ENCODE data around the gene ADARB1.

Gene ADARB1

DNA sequence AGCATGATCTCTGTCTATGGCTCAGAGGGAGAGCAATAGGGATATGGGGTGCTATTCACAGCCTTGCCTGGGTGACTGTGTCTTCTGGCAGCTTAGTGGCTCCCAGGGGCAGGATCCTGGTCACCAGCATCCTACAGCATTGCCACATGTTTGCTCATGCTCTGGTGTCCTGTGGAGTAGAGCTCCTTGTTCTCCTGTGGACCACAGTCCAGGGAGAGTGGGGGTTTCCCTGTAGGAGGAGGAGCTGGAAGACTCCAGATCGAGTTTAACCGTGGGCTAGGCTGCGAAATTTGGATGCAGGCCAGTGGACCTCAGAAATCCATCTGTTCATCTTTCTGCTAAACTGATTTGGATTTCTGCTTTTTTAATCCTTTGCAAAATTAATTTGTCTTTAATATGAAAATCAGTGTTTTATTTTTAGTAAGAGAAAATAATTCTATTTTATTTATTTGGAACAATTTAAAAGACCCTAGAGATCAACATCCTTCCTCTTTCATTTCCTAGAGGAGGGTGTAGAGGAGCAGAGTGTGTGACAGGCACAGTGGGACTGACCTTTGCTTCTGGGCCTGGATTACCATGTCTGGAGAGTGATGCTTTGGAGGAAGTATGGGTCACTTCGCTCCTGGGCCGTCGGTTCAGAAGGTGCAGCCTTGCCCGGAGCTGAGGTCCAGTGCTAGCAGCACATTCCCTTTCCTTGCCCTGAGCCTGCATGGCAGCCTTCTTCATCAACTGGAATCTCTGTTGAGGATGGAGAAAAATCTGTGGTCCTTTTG is 17.4 kb downstream of the ADARB1 start:
- DNase-seq (ENCODE audit: low read depth), result no peak
- no peak overlapping the region for H3K4me3 ChIP-seq (ENCODE audit: control insufficient read depth, low read depth, low read length)
- TF ChIP-seq, protein P1, sequence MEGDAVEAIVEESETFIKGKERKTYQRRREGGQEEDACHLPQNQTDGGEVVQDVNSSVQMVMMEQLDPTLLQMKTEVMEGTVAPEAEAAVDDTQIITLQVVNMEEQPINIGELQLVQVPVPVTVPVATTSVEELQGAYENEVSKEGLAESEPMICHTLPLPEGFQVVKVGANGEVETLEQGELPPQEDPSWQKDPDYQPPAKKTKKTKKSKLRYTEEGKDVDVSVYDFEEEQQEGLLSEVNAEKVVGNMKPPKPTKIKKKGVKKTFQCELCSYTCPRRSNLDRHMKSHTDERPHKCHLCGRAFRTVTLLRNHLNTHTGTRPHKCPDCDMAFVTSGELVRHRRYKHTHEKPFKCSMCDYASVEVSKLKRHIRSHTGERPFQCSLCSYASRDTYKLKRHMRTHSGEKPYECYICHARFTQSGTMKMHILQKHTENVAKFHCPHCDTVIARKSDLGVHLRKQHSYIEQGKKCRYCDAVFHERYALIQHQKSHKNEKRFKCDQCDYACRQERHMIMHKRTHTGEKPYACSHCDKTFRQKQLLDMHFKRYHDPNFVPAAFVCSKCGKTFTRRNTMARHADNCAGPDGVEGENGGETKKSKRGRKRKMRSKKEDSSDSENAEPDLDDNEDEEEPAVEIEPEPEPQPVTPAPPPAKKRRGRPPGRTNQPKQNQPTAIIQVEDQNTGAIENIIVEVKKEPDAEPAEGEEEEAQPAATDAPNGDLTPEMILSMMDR (conservative IDR thresholded peaks at IDR 0.05; ENCODE audit: control insufficient read depth, insufficient read depth, low read depth, low read length), result no peak

GRCh38 chr21:45093035-45093532 is 18.7 kb downstream of the ADARB1 start:
- DNase-seq (ENCODE audit: low read depth), result no peak
- H3K4me3 ChIP-seq (ENCODE audit: control insufficient read depth, low read depth, low read length), result no peak overlapping the region
- TF ChIP-seq, protein P1 (conservative IDR thresholded peaks at IDR 0.05; ENCODE audit: control insufficient read depth, insufficient read depth, low read depth, low read length), result no peak

DNA sequence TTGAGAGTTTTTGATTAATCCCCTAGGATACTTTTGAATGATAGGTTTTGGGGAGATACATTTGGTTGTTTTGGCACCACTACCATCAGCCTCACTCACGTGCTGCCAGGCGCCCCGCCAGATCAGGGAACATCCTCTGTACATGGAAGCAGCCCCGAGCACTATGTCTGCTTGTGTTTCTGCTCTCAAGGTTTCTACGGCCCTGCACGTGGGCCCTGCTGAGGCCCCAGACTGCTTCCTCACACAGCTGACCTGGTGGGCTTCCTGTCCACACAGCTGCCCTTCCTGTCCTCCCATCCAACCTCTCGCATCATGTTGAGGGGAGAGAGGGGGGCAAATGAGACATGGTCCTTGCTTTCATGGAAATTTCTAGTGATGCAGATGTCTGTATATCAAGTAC is 20.0 kb downstream of the ADARB1 start:
- TF ChIP-seq, protein P1 (conservative IDR thresholded peaks at IDR 0.05; ENCODE audit: control insufficient read depth, insufficient read depth, low read depth, low read length), result no peak
- no peak for DNase-seq (ENCODE audit: low read depth)
- no peak overlapping the region for H3K4me3 ChIP-seq (ENCODE audit: control insufficient read depth, low read depth, low read length)

- no peak for DNase-seq (ENCODE audit: low read depth)
- TF ChIP-seq, protein P1 (conservative IDR thresholded peaks at IDR 0.05; ENCODE audit: control insufficient read depth, insufficient read depth, low read depth, low read length), result no peak
- H3K4me3 ChIP-seq (ENCODE audit: control insufficient read depth, low read depth, low read length), result no peak overlapping the region
Observed at GRCh38 chr21:45095505-45095904, 21.1 kb downstream of the ADARB1 start.

DNA sequence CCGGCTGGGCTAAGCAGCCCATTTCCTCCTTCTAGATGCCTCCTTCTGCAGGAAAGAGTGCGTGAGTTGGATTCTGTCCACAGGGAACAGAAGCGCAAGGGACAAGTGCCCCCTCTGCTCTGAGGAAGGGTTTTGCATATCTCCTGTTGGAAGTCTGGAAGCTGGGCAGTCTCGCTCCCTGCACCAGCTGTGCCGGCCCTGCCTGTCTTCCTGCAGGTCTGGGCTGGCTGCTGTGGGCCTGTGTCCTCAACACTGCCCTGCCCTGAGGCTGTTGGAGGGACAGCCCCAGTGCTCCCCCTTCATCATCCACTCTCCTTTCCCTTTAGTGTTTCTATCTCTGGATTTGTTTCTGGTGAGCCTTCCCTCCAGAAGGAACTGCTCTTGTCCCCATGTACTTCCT is 21.8 kb downstream of the ADARB1 start:
- no peak for DNase-seq (ENCODE audit: low read depth)
- TF ChIP-seq, protein P1 (conservative IDR thresholded peaks at IDR 0.05; ENCODE audit: control insufficient read depth, insufficient read depth, low read depth, low read length), result no peak
- no peak overlapping the region for H3K4me3 ChIP-seq (ENCODE audit: control insufficient read depth, low read depth, low read length)

GRCh38 chr21:45097827-45098387 is 23.5 kb downstream of the ADARB1 start:
- TF ChIP-seq, protein P1 (conservative IDR thresholded peaks at IDR 0.05; ENCODE audit: control insufficient read depth, insufficient read depth, low read depth, low read length), result no peak
- DNase-seq (ENCODE audit: low read depth), result no peak
- no peak overlapping the region for H3K4me3 ChIP-seq (ENCODE audit: control insufficient read depth, low read depth, low read length)
